ENCODE results near the gene AHNAK.

AHNAK gene

DNA sequence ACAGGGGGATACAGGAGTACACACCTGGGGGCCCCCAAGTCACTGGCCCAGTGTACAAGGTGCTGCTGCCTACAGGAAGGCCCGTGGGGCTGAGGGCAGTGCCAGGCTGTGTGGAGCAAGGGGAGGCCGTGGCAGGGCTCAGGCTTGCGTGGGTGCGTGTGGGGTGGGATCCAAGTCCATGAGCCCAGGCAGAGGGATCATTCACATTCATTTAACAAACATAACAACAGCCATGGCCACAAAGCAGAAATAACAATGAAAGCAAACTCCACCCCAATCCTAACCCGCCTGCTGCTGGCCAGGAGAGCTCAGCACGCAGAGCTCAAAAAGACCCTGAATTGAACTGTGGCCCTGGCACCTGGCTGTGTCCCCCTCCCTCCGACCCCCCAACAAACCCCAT lies 144.8 kb downstream of the AHNAK start:
- TF ChIP-seq POLR2AphosphoS5 (IDR thresholded peaks at IDR 0.05; ENCODE audit: low read depth) (no peak), GABPA (IDR thresholded peaks at IDR 0.05; ENCODE audit: low read depth) (no peak), SPI1 (IDR thresholded peaks at IDR 0.05; ENCODE audit: borderline replicate concordance, low read depth) (no peak)
- TF ChIP-seq, protein P1, sequence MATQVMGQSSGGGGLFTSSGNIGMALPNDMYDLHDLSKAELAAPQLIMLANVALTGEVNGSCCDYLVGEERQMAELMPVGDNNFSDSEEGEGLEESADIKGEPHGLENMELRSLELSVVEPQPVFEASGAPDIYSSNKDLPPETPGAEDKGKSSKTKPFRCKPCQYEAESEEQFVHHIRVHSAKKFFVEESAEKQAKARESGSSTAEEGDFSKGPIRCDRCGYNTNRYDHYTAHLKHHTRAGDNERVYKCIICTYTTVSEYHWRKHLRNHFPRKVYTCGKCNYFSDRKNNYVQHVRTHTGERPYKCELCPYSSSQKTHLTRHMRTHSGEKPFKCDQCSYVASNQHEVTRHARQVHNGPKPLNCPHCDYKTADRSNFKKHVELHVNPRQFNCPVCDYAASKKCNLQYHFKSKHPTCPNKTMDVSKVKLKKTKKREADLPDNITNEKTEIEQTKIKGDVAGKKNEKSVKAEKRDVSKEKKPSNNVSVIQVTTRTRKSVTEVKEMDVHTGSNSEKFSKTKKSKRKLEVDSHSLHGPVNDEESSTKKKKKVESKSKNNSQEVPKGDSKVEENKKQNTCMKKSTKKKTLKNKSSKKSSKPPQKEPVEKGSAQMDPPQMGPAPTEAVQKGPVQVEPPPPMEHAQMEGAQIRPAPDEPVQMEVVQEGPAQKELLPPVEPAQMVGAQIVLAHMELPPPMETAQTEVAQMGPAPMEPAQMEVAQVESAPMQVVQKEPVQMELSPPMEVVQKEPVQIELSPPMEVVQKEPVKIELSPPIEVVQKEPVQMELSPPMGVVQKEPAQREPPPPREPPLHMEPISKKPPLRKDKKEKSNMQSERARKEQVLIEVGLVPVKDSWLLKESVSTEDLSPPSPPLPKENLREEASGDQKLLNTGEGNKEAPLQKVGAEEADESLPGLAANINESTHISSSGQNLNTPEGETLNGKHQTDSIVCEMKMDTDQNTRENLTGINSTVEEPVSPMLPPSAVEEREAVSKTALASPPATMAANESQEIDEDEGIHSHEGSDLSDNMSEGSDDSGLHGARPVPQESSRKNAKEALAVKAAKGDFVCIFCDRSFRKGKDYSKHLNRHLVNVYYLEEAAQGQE (IDR thresholded peaks at IDR 0.05; ENCODE audit: insufficient replicate concordance, low read depth), result no peak
- TF ChIP-seq, protein P2, sequence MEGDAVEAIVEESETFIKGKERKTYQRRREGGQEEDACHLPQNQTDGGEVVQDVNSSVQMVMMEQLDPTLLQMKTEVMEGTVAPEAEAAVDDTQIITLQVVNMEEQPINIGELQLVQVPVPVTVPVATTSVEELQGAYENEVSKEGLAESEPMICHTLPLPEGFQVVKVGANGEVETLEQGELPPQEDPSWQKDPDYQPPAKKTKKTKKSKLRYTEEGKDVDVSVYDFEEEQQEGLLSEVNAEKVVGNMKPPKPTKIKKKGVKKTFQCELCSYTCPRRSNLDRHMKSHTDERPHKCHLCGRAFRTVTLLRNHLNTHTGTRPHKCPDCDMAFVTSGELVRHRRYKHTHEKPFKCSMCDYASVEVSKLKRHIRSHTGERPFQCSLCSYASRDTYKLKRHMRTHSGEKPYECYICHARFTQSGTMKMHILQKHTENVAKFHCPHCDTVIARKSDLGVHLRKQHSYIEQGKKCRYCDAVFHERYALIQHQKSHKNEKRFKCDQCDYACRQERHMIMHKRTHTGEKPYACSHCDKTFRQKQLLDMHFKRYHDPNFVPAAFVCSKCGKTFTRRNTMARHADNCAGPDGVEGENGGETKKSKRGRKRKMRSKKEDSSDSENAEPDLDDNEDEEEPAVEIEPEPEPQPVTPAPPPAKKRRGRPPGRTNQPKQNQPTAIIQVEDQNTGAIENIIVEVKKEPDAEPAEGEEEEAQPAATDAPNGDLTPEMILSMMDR (IDR thresholded peaks at IDR 0.05; ENCODE audit: insufficient read depth, low read length), result no peak
- Histone ChIP-seq H3K4me3 (replicated peaks; ENCODE audit: insufficient read depth, low read length) (0 out of 2 replicates have a peak overlapping the region, but pooled peaks have one; percentile 9), H3K27me3 (ENCODE audit: insufficient read depth, poor library complexity, severe bottlenecking) (no peaks in the 10 kb centered on the region), H3K27ac (replicated peaks) (peak overlapping the region; percentile 69)
- DNase-seq (ENCODE audit: low read depth in 1 of 2, low spot score in 1 of 2), result no peak

DNA sequence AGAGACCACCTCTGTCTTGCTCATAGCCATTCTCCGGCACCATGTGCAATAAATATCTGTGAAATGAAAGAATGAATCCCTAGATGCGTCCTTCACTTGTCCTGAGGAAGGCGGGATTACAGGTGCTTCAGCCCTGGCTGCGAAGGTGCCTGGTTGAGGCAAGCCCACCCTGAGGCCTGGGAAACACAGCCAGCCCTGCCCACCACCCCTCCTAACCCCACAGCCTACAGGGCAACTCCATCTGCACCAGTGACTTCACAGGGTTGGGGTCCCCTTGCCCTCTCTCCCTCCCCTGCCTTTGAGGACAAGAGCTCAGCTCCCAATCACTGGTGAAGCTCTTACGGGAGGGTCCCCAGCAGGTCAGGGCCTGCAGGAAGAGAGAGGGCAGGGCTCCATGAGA lies 145.2 kb downstream of the AHNAK start:
- DNase-seq (ENCODE audit: low read depth in 1 of 2, low spot score in 1 of 2), result no peak
- Histone ChIP-seq H3K27me3 (ENCODE audit: insufficient read depth, poor library complexity, severe bottlenecking) (no peaks in the 10 kb centered on the region), H3K4me3 (replicated peaks; ENCODE audit: insufficient read depth, low read length) (no peak overlapping the region), H3K27ac (replicated peaks) (peak overlapping the region; percentile 69)
- TF ChIP-seq, protein P2 (IDR thresholded peaks at IDR 0.05; ENCODE audit: insufficient read depth, low read length), result no peak
- TF ChIP-seq GABPA (IDR thresholded peaks at IDR 0.05; ENCODE audit: low read depth) (no peak), POLR2AphosphoS5 (IDR thresholded peaks at IDR 0.05; ENCODE audit: low read depth) (no peak), SPI1 (IDR thresholded peaks at IDR 0.05; ENCODE audit: borderline replicate concordance, low read depth) (no peak)
- TF ChIP-seq, protein P1 (IDR thresholded peaks at IDR 0.05; ENCODE audit: insufficient replicate concordance, low read depth), result no peak

DNA sequence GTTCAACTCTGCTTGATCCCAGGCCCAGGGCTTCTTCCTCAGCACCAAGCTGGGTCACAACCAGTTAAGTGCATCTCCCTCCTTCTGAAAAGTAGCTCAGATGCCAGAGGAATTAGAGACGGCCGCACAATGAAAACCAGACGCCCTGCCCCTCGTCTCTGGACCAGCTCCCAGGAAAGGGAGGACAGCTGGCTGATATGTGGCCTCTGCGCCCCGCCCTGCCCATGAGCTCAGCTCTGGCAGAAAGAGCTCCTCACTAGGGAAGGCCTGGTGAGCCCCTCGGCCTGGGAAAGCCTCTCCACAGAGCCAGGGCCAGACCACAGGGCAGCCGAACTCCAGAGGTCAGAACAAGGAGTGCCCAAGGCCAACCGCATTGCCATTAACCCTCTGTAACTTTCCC lies 145.8 kb downstream of the AHNAK start:
- TF ChIP-seq, protein P2 (IDR thresholded peaks at IDR 0.05; ENCODE audit: insufficient read depth, low read length), result no peak
- TF ChIP-seq, protein P1 (IDR thresholded peaks at IDR 0.05; ENCODE audit: insufficient replicate concordance, low read depth), result no peak
- no peak for TF ChIP-seq SPI1 (IDR thresholded peaks at IDR 0.05; ENCODE audit: borderline replicate concordance, low read depth)
- TF ChIP-seq GABPA (IDR thresholded peaks at IDR 0.05; ENCODE audit: low read depth), result no peak
- no peak for TF ChIP-seq POLR2AphosphoS5 (IDR thresholded peaks at IDR 0.05; ENCODE audit: low read depth)
- no peaks in the 10 kb centered on the region for H3K27me3 ChIP-seq (ENCODE audit: insufficient read depth, poor library complexity, severe bottlenecking)
- no peak overlapping the region for H3K4me3 ChIP-seq (replicated peaks; ENCODE audit: insufficient read depth, low read length)
- DNase-seq (ENCODE audit: low read depth in 1 of 2, low spot score in 1 of 2), result no peak
- H3K27ac ChIP-seq (replicated peaks), result no peak overlapping the region
